Medulla oblongata (tissue), 1 donor: ENCODE data around the gene HOPX.
"Not testable (repeated sequence)": the region's sequence is repeated elsewhere in the genome, so short reads cannot be mapped to it uniquely, and the experiment has no call there.

ENCODE experiments used
- DNase-seq: peaks from one replicate; pipeline ENCODE4 v3.0.0-alpha.2; 2015; ENCODE audit errors: extremely low spot score

Gene HOPX

DNA sequence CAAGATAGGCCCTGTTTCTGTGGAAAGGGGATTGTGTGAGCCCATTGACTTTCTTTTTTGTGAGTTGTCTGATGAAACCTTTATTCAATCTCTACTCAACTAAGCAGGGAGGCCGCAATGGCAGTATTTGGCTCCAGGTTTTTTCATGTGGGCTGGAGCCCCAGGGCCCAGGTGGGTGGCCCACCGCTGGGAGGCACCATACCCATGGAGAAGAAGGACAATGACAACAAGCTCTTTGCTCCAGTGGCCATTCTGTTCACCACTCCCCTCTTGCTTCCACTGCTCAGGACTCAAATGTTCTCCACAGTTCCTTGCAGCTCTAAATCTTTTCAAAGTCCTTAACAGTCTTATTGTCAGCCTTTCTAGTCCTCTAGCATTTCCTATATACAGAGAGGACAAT lies 54.1 kb downstream of the HOPX start:
- no peak for DNase-seq

DNA sequence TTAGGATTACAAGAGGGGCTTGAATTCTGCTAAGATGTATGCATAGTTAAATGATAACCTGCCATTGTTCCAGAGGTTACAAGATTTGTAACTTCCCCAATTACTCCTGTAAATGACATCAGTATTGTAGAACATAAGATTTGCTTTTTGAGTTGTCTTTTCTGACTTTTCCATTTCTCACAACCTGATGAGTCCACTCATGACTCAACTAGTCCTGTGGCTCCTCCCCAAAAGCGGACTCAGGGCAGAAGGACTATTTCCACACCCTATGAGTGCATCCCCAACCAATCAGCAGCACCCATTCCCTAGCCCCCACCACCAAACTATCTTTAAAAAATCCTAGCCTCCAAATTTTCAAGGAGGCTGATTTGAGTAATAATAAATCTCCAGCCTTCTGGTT lies 54.7 kb downstream of the HOPX start:
- no peak for DNase-seq

DNA sequence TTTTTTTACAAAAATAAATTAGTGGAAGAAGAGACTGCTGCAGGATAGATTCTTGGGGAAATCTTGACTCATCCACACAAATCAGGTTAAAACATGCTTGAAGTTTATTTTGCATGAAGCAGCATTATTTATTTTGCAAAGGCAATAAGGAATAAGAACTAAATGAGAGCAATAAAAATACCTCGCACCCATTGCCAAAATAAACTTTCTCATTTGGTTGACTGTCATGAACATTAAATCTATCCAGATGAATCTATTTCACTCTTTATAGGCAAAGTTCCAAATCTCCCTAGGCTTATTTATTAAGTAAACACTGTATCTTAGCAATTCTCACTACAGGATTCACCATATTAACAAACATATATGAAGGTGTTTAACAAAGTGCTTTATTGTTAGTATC lies 58.9 kb downstream of the HOPX start:
- no peak for DNase-seq

DNA sequence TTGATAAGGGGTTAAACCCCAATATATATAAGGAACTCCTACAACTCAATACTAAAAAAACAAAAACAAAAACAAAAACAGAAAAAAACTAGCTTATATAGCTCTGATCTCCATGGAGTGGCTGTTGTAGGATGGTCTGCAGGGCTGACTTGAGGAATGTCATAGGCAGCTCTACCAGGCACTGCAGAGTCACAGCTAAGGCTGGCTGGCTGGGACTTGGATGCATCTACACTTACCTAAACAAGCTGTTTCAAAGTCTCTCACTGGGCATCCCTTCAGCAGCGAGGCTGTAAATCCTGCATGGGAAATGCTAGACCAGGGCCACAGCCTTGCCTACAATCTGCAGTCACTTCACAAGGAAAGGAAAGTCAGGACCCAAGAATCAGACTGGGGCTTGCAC lies 61.3 kb downstream of the HOPX start:
- no peak for DNase-seq

DNA sequence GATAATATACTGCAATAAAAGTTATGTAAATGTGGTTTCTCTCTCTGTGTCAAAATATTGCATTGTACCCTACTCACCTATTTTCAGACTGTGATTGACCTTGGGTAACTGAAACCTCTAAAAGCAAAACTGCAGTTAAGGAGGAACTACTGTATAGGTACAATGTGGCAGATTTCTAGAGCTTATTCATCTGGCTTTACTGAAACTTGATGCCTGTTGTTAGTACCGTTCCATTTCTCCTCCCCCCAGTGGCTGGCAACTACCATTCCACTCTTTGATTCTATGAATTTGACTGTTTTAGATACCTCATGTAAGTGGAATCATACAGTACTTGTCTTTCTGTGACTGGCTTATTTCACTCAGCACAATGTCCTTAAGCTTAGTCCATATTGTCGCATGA lies 61.9 kb downstream of the HOPX start:
- DNase-seq = no peak

DNA sequence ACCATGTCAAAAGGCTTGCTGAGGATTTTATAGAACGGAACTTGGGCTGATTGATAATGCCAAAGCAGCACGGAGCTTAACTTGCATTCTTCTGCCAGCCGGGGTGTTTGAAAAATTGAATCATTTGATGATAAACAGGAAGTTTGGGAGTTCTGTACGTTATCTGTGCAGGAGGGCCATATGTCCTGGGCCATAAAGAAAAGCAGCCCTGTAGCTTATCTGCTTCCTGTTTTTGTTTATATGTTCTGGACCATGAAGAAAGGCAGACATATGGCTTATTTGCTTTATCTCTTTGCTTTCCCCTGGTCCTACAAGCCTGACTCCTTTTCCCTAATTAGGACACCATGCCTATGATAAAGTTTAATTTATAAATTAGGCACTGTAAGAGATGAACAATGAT lies 62.4 kb downstream of the HOPX start:
- no peak for DNase-seq

DNA sequence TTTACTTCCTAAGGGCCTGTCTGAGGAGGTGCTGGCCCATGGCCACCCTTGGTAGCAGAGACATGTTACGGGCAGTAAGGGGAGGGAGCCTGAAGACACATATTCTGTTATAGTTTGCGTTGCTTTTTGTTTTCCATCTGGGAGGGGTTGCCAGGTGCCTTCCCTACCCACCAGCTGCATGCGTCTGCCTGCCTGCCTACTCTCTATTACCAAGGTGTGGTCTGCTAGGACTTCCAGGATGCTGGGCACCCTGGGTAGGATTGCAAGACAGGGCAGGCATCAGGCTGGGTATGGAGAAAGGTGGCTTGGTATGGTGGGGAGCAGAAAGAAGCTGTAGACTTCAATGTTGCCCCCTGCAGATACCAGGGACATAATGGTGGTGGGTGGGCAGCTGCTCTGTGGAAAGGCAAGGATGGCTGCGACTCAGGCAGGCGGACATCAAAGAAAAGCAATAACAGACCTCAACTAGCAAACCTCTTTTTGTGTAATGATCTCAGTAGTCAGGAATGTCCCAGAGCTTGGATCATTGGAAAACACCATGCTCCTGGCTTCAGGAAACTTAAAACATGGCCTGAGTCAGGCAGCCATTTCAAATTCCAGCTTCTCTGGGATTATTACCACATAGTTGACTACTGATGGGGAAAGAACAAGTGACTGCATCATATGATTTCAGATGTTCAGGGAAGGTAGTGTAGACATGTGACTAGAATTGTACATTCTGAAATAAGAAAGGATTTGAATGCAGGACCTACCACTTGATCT lies 67.8 kb downstream of the HOPX start:
- DNase-seq = no peak

DNA sequence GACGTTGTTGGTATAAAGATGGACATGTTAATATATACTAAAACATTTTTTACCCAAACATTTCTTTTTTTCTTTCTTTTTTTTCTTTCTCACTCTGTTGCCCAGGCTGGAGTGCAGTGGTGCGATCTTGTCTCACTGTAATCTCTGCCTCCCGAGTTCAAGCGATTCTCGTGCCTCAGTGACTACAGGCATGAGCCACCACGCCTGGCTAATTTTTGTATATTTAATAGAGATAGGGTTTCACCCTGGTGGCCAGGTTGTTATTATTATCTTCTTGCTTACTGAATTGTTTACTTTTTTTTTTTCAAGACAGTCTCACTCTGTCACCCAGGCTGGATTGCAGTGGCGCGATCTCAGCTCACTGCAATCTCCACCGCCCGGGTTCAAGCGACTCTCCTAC lies 68.8 kb downstream of the HOPX start:
- DNase-seq = no peak

DNA sequence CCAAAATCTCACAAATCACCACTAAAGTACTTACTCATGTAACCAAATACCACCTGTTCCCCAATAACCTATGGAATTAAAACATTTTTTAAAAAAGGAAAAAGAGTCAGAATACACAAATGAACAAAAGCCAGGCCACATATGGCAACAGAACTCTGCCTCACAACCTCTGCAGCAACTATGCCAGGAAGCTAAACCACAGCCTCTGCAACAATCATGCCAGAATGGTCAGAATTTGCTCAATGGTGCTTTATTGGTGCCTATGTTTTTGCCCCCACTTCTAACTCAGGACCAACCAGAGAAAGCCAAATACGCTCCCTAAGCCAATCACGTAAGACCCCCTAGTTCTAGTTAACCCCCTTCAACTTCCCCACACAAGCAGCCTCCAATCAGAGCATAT lies 69.6 kb downstream of the HOPX start:
- no peak for DNase-seq

DNA sequence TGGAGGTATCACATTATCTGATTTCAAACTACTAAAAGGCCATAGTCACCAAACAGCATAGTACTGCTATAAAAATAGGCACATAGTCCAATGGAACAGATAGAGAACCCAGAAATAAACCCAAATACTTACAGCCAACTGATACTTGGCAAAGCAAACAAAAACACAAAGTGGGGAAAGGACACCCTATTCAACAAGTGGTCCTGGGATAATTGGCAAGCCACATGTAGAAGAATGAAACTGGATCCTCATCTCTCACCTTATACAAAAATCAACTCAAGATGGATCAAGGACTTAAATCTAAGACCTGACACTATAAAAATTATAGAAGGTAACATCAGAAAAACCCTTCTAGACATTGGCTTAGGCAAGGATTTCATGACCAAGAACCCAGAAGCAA lies 70.9 kb downstream of the HOPX start:
- not testable (repeated sequence) for DNase-seq

DNA sequence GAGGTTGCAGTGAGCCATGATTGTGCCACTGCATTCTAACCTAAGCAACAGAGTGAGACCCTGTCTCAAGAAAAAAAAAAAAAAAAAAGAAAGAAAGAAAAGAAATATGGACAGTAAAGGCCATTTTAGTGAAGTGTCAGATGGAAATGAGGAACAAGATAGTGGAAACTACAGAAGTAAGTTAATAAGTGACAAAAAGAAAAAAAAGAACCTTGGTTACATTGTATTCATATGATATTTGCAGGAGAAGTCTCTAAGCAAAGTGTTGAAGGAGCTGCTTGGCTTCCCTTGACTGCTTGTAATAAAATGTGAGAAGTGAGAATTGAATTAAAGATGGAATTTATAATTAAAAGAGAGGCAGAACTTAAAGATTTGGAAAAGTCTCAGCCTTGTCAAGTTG lies 73.2 kb downstream of the HOPX start:
- DNase-seq = no peak

DNA sequence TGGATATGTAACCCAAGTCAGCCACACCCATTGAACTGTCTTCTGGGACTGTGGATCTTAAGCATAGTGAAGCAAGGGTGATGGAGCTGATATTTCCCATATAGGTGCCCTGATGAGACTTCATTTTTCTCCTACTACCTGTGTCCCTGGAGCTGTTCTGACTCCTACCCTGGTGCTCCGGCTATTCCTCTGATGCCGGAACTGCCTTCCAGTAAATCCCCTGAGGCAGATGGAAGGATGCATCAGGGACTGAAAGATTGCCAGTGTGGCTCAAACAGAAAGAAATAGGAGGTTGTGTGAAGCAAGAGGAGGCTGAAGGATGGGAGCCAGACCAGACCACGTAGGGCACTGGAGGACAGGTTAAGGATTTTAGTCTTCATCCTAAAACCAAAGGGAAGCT lies 74.7 kb downstream of the HOPX start:
- DNase-seq = no peak

DNA sequence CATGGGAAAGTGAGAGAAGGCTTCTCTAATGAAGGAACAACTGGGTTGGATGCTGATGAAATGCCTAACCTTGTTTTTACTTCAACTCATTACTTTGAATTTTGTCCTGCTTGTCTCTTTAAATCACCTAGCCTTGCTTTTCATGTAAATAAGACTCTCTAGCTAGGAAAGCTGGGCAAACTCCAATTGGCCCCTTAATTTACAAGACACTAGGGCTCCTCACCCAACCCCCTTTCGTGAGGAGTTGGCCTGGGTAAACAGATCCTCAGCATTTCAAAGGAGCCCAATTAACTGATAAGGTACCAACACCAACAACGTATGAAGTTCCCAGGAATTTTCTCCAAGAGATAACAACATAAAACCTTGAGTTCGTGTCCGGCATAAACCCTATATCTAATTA lies 75.6 kb downstream of the HOPX start:
- not testable (repeated sequence) for DNase-seq

DNA sequence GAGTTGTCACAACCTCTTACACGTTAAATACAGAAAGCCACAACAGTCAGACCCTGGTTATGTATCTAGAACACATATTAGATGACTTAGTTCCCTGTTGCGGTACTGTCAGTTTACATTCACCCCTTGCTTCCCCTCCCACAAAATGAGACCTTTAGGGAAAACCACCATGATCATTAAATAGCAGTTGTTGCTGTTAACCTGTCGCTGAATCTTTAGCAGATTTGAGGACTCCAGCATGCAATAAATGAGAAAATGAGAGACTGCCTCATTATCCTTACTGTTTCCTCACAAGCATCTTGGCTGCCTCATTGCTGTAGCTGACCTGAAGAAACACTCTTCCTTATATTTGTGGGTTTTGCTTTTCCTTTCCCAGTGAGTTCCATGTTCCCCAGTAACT lies 77.8 kb downstream of the HOPX start:
- DNase-seq = no peak
